NCI-H526 (cell line): ENCODE results near the gene GTF2H3.

ENCODE experiments used
- DNase-seq, 2 experiments: peaks; one replicate each; lab custom pipeline; 2025; lab: John Stamatoyannopoulos, UW

GTF2H3 gene

GRCh38 chr12:123645380-123645779, 11.8 kb downstream of the GTF2H3 start:
- no peak for DNase-seq

GRCh38 chr12:123645878-123646277, 12.2 kb downstream of the GTF2H3 start:
- DNase-seq, result no peak

GRCh38 chr12:123648401-123648800, 14.8 kb downstream of the GTF2H3 start:
- no peak for DNase-seq

DNA sequence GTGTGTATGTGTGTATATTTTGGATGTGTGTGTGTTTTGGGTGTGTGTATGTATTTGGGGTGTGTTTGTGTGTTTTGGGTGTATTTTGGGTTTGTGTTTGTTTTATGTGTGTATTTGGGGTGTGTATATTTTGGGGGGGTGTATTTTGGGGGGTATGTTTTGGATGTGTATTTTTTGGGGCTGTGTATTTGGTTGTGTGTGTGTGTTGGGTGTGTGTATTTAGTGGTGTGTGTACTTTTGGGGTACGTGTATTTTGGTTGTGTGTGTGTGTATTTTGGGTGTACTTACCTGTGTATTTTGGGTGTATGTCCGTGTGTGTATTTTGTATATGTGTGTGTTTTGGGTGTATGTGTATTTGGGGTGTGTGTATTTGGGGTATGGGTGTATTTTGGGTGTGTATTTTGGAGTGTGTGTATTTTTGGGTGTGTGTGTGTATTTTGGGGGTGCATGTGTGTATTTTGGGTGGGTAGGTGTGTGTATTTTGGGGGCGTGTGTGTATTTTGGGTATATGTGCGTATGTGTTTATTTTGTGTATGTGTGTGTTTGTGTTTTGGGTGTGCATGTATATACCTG, 20.6 kb downstream of the GTF2H3 start:
- no peak for DNase-seq

GRCh38 chr12:123655420-123655819, 21.8 kb downstream of the GTF2H3 start:
- peak; percentile 60 to 83 for DNase-seq

GRCh38 chr12:123656392-123656791, 22.8 kb downstream of the GTF2H3 start:
- DNase-seq, result no peak

DNA sequence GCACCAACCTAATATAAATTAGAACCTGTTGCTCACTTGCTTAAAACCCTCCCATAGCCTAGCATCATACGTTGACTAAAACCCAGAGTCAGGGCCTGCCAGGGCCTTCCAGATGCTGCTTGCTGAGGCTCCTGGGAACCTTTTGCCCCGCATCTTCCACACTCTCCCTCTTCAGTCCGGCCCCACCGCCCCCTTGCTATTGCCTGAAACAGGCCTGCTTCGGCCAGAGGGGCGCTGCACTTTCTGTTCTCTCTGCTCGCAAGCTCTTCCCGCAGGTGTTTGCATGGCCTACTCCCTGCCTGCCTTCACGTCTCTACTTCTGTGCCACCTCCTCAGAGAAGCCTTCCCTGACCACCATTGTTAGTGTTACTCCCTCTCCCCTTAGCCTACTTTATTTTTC, 23.6 kb downstream of the GTF2H3 start:
- DNase-seq, result no peak

DNA sequence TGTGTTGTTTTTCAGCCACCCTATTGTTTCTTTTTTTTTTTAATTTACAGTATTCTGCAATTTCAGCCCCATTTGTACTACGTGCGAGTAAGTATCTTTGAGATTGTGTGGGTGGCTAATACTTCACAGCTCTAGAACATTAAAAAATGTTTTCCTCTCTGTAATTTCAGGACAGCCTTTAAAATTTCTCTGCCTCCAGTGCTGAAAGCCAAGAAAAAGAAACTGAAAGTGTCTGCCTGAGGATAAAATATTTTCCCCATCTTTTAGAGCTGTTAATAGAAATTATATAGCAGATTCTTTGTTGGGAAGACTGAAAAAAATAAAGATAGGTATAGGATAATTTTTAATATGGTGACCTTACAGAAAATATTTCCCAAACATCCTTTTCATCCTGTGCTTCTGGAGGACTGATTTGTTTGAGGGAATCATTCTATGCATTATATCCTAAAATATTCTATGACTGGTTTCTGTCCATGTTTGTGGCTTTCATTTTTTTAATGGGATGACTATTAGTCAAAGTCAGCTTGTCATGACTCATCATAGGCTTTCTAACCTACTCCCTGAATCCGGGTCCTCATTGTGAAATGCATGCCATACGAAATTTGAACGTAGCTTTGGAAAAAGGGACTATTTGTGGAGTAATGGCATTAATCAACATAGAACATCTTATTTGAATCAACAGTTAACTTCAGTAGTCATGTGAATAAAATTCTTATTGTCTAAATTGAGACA, 26.5 kb downstream of the GTF2H3 start:
- DNase-seq, result no peak

DNA sequence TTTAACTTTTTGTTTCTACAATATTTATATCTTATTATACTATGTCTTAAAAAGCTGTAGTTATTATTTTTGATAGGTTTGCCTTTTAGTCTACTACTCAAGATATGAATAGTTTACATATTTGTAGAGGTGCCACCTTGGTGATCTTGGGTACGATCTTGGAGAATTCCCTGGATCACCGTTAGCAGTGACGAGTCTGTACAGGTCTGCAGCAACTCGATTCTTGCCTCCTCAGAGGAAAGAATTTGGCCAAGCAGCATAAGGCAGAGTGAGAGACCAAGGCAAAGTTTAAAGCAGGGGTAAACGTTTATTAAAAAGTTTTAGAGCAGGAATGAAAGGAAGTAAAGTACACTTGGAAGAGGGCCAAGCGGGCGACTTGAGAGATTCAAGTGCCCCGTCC, 34.1 kb downstream of the GTF2H3 start:
- DNase-seq, result no peak

DNA sequence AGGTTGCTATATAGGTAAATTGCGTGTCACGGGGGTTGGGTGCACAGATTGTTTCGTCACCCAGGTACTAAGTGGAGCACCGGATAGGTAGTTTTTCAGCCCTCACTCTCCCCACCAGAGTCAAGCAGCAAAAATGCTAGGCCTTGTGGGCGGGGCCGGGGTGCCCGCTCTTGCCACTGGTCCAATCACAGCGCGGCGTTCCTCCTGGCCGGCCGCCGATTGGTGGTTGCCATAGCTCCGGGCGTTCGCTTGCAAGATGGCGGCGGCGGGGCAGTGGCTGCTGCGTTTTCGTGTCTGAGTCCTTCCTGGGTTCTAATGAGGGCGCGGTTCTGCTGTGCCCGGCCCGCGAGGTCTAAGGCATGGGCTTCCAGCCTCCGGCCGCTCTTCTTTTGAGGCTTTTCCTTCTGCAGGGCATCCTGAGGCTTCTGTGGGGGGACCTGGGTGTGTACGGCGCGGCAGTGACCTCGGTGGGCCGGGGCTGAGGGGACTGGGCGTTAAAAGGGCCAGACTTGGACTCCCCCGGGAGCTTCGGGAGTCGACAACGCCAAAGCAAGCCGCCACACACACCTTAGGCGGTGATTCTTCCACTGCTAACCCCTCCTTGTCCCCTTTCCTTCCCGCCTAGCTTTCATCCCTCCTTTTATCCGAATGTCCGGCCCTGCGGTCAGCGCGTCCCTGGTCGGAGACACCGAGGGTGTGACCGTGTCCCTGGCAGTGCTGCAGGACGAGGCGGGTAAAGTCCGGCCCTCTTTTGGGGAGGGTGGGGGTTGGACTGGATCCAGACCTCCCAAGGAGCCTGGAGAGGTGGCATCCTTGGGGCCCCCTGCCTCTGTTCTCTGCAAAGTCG, 37.5 kb downstream of the GTF2H3 start, which contains the start of gene TCTN2:
Gene TCTN2, plus strand, starts transcription at position 232 of the 847 bp plus-strand sequence. Its CDS starts 128 bp downstream, at position 360.
- DNase-seq, result peak; percentile 70 to 96

GRCh38 chr12:123671876-123672275, 38.2 kb downstream of the GTF2H3 start:
- no peak for DNase-seq

DNA sequence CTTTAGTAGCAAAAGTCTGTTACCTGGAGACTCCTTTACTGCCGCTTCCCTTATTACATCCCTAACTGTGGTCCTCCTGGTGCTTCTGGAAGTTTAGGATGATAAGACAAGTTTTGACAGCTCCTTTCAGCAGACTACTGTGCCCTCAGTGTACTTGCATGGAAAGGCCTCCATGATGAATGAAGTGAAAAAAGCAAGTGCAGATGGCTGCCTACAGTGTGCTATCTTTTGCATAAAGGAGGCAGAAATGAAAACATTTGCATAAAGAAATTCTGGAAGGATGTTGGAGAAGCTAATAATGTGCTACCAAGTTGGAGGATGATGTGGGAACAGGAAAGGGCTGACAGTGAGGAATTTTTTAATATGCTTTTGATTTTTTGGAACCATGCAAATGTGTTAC, 41.8 kb downstream of the GTF2H3 start:
- DNase-seq, result peak in 1 of 2 experiments; percentile 38

GRCh38 chr12:123676616-123677320, 43.1 kb downstream of the GTF2H3 start:
- DNase-seq, result no peak

GRCh38 chr12:123678981-123679380, 45.4 kb downstream of the GTF2H3 start:
- no peak for DNase-seq

- no peak for DNase-seq
Observed at GRCh38 chr12:123681605-123682004, 48.0 kb downstream of the GTF2H3 start.

DNA sequence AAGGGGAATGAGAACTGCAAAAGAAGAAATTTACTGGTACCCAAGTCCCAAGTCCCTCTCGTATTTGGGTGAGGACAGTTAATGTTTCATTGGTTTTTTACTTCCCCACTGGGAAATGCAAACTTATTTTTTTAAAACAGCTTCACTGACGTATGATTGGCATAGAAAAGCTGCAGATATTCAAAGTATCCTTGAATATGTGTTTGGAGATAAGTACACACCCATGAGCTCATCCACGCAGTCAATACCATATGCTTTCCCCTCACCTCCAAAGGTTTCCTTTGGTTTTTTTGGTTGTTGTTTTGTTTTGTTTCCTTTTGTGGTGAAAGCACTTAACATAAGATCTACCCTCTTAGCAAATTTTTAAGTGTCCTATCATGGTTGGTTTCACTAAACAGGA, 50.3 kb downstream of the GTF2H3 start:
- no peak for DNase-seq

DNA sequence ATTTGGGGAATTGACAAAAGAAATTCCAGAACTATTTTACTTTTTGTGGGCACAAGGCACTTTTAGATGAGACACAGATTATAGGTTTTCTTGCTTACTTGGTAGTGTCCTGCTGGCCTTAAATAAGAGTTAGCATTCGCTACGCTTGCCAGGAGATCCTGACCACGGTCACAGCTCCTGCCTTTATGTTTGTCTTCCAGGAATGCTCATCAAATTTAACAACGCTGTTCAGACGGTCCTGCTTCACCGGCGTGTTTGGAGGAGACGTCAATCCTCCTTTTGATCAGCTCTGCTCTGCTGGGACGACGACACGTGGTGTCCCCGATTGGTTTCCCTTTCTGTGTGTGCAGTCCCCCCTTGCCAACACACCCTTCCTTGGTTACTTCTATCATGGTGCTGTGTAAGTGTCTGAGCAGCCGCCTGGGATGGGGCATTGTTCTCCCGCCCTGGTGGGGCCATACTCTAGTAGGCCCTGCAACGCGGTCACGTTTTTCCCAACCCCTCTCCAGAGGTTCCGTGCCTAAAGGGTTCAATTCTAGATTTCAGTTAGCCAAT, 53.1 kb downstream of the GTF2H3 start:
- no peak for DNase-seq

DNA sequence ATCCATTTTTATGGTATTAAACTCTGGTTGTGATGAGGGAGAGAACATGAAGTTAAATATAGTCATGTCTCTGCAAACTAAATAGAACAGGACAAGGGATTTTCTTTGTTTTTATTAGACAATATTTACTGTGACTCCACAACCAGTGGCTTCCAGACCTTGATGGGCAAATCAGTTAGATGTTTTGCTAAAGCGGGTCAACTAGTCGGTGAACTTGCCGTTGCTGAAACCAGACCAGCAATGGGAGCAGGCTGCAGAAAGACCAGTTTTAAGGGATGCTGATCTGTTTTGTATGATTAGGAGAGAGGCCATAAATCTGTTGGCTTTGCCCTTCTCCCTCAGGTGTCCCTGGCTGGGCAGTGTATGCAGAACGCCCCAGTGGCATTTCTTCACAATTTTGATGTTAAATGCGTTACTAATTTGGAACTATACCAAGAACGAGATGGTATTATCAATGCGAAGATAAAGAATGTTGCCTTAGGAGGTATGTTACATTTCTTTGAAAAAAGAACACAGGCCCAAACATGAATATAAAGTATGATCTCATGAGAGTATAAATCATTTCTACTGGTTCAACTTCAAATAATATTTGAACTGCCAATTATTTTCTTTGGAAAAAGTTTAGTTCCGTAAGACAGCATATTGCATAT, 56.7 kb downstream of the GTF2H3 start:
- DNase-seq, result no peak

GRCh38 chr12:123696207-123696606, 62.6 kb downstream of the GTF2H3 start:
- DNase-seq, result no peak

GRCh38 chr12:123696646-123697045, 63.0 kb downstream of the GTF2H3 start:
- no peak for DNase-seq

DNA sequence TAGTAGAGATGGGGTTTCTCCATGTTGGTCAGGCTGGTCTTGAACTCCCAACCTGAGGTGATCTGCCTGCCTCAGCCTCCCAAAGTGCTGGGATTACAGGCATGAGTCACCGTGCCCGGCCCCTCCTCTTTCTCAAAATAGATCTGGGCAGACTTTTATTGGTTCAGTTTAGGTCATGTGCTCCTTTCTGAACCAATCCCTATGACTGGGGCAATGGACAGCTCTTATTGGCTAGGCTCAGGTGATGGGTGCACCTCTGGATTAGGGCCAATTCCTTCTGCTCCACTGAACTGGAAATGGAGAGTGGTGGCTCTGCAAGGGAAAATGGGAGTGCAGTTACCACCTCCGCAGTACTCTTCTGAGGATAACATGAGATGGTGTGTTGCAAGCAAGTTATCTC, 72.3 kb downstream of the GTF2H3 start:
- DNase-seq, result no peak
